Fibroblast of skin of abdomen (primary cell): ENCODE results near the gene GREB1. TPM values are rescaled to one million over a fixed set of nuclear protein-coding genes. Genes with fewer than 3 reads are reported as not detected.
A peak's percentile ranks its signal among the peaks of the same experiment; 100 is the strongest.

Experiments used
- DNase-seq: peaks from one replicate; pipeline ENCODE4 v3.0.0-alpha.2; 2013
- polyA plus RNA-seq, 2 experiments: library from polyadenylated mRNA; unstranded; fragments of 120-200 nt; gene quantifications; one replicate each; pipeline ENCODE4 v1.2.1, GENCODE V29; 2013; ENCODE audit not compliant: insufficient read length in 2 of 2

Gene GREB1, protein sequence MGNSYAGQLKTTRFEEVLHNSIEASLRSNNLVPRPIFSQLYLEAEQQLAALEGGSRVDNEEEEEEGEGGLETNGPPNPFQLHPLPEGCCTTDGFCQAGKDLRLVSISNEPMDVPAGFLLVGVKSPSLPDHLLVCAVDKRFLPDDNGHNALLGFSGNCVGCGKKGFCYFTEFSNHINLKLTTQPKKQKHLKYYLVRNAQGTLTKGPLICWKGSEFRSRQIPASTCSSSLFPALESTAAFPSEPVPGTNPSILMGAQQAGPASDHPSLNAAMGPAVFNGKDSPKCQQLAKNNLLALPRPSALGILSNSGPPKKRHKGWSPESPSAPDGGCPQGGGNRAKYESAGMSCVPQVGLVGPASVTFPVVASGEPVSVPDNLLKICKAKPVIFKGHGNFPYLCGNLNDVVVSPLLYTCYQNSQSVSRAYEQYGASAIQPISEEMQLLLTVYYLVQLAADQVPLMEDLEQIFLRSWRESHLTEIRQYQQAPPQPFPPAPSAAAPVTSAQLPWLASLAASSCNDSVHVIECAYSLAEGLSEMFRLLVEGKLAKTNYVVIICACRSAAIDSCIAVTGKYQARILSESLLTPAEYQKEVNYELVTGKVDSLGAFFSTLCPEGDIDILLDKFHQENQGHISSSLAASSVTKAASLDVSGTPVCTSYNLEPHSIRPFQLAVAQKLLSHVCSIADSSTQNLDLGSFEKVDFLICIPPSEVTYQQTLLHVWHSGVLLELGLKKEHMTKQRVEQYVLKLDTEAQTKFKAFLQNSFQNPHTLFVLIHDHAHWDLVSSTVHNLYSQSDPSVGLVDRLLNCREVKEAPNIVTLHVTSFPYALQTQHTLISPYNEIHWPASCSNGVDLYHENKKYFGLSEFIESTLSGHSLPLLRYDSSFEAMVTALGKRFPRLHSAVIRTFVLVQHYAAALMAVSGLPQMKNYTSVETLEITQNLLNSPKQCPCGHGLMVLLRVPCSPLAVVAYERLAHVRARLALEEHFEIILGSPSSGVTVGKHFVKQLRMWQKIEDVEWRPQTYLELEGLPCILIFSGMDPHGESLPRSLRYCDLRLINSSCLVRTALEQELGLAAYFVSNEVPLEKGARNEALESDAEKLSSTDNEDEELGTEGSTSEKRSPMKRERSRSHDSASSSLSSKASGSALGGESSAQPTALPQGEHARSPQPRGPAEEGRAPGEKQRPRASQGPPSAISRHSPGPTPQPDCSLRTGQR (N-terminal part only)
- polyA plus RNA-seq (2013, experiment 1 of 2; ENCODE audit: insufficient read length): 0.91 TPM
- 0.96 TPM for polyA plus RNA-seq (2013, experiment 2 of 2; ENCODE audit: insufficient read length)

DNA sequence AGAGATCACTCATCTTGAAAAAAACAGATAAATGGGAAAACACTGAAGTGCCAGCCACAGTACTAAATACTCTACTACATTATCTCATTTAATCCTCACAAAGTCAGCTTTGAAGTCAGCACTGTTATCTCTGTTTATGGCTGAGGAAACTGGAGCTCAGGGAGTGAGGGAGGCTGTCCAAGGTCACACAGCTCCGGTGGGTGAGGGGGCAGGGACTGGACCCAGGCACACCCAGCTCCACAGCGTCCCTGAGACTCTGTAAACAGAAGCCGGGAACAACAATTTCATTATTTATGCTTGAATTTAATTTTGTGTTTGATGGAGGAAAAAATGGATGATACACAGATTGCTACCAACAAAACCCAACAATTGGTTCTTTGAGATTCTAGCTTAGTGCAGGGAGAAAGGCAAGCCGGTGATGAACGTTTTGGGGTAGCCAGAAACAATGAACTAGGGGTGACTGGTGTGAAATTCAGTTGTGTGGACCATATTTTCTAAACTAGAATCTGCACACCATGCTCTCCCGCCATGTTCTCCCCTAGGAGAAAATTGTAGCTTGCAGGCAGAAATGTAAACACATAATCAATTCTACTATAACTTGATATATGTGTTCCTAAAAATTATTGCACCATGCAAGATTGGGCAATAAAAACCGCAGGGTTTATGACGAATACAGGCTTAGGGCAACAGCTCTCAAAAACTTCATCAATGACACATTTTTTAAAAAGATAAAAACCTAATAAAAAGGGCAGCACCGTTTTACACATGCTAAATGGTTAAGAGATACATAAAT, at the start of gene GREB1:
Gene GREB1, plus strand, starts transcription at position 768 of the 793 bp plus-strand sequence. CDS start 22,570 bp downstream, outside the sequence.
- DNase-seq: peak; percentile 37

DNA sequence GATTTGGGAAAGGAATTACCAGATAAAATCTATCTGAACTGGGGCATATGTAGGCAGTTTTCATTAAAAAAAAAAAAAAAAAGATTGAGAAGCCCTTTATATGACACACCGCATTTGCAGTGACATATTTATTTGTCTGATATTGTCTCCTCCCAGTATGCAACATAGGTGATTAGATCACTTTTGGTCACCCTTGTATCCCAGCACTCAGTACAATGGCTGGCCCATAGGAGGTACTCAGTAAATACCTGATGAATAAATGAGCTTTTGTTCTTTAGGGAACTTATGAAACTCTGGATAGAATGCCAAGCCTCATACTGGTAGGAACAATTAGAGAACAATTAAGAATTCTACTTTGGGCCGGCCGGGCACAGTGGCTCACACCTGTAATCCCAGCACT, 45.0 kb upstream of the GREB1 start:
- DNase-seq: no peak

DNA sequence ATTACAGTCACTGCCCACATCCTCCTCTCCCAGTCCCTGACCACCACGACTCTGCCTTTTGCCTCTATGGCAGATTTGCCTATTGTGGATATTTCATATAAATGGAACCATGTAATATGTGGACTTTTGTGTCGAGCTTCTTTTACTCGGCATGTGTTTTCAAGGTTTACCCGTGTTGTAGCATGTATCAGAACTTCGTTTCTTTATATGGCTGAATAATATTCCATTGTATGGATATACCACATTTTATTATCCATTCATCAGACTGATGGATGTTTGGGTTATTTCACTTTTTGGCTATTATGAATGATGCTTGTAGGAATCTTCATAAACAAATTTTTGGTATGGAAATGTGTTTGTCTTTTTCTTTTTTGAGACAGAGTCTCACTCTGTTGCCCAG, 43.7 kb upstream of the GREB1 start:
- DNase-seq: no peak

DNA sequence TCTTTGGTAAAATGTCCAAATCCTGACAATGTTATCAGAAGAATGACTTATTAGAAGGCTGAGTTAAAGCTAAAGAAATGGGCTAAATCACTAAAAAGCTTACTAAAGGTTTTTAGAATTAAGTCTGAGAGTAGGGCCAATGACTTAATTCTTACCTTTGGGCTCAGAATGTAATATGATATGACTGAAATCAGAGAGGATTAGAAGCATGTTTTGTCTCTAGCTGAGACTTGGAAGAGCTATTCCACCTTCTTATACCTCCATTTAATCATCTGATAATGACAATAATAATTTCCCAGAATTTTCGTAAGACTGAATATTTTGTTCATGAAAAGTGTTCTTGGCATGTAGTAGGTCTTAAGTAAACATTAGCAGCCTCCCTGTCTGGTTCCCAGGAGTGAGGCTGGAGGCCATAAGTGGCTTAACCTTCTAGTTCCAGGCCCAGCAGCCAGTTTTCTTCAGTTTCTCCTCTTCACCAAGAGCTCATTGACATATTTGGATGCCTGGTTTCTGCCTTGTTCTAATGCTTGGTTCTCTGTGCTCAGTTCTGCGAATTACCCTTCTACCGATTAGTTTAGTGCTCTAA, 42.4 kb upstream of the GREB1 start:
- DNase-seq: no peak

DNA sequence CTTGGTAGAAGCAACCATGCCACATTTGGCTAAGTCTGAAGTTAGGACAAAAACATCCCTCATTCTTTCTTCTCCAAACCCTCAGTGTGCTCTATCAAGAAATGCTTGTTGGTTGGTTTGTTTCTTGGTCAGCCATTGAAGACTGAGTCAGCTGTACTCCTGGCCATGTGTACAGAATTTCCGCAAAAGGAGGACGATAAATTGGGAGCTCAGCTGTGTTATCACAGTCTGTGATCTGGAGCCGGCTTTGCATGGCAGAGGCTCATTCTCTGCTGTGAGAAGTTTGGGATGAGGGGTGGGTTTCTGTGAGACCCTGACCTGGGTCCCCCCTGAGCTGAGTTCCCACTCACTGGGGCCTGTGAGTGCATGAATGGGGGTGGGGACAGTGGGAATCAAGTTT, 41.6 kb upstream of the GREB1 start:
- no peak for DNase-seq

DNA sequence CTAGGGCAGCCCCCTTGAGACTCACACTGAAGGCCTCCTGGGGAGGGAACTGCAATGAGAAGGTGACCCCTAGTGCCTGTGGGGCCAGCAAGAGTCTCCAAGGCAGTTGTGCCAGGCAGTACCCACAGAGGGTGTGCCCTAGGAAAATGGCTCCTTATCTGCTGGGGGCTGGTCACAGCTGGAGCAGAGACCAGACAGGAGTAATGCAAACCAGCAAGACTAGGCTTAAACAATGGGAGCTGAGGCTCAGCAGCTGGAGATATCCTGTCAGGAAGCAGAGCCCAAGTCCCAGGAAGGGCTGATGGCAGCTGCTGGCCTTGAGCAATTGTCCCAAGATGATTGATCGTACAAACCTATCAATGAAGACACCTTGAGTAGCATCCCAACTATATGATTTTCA, 41.1 kb upstream of the GREB1 start:
- DNase-seq: no peak

DNA sequence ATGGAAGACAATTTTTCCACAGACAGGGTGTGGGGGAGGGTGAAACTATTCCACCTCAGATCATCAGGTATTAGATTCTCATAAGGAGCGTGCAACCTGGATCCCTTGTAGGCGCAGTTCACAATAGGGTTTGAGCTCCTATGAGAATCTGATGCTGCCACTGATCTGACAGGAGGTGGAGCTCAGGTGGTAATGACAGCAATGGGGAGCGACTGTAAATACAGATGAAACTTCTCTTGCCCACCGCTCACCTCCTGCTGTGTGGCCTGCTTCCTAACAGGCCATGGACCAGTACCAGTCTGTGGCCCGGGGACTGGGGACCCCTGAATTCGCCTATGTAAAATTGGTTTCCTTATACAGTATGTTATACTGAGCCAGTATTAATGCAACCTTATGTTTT, 40.6 kb upstream of the GREB1 start:
- DNase-seq: no peak

DNA sequence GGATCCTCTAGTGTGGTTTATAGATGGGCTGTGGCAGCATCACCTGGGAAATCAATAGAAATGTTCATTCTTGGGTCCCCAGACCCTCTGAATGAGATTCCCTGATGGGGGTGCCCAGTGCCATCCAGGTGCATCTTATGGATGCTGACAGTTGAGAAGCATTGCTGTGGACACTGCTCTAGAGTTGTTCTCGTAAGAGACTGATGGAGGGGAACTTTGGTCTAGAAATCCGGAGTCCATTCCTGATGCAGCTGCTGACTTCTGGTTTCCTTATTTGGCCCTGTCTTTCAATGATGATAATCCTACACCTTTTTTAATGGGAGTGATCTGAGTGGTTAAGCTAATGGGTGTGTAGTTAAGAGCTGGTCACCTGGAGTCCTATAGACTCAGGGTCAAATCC, 39.5 kb upstream of the GREB1 start:
- no peak for DNase-seq

DNA sequence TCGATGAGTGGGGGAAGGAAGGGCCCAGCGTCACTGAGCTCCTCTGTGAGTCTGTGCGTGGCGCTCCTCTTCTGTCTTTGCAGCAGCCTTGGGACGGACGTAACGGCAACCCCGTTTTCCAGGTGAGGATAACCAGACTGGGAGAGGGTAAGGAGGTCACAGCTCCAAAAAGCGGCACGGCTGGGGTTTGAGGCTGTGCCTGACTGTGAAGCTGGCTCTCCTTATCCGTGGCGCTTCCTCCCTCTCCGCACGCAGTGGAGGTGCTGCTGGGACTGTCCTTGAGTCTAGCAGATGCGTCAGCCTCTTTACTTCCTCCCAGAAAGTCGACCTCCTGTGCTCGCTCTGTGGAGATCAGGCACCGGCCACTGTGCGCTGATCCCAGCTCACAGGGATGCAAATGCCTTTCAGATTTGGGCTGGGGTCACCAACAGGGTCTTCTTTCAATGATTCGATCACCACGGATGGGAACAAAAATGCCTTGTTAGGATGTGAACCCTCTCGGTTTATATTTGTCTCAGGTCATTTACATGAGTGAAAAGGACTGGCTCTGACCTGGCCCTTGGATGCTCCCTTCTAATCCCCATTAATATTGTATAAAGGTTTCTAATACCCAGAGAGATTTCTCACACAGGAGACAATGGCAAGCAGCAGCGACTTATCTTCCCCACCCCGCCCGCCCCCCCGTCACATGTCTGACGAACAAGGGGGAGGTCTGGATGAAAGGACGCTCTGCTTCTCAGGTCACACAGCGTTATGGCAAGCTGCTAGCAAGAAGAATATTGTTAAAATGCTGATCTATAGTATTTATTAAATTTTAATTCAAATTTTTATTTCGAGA, 37.8 kb upstream of the GREB1 start:
- no peak for DNase-seq

DNA sequence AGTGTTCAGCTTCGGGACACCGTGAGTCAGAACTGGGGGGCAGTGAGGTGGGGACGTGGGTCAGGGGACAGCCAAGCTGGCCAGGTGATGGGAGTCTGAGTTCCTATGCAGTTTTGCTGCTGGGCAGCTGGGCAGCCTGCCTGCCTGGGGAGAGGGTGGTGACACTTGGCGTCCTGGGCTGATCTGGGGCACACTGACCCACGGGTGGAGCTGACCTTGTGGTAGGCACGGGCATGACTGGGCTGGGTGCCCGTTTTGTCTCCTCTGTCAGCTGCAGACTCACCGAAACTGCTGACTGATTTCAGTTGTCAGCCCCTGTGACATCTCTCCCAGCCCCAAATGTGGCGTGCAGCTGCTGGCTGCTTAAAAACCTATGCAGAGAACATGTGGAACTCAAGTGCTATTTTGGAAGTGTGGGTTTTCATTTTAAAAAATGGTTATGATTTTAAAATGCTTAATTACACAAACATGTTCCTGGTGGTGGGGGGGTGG, 35.3 kb upstream of the GREB1 start:
- DNase-seq: no peak

DNA sequence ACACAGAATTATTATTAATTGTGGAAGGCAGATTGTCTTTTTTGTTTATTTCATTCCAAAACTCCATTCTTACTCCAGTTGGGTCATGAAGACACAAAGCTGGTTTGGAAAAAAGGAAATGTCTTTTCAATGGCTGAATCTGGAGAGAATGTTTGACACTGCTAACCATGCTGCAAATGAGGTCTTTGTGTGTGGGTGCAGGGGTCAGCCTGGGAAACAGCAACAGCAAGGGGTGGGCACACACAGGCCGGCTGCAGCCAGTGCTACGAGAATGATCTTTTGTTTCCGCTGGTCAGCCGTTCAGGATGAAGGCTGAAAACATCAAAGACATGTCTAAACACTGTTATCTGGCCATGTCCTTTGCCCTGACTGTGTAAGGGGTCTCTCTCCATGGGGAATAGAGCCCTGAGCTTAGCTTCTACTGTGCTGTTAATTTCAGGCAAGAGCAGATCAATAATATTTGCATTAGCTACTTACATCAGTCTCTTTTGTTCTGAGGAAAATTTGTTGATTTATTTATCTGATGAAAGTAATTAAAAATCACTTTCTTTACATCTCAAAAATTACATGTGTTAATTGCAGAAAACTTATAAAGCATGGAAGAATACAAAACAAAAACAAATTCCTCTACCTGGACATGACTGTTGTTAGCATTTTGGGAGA, 34.6 kb upstream of the GREB1 start:
- DNase-seq: no peak

DNA sequence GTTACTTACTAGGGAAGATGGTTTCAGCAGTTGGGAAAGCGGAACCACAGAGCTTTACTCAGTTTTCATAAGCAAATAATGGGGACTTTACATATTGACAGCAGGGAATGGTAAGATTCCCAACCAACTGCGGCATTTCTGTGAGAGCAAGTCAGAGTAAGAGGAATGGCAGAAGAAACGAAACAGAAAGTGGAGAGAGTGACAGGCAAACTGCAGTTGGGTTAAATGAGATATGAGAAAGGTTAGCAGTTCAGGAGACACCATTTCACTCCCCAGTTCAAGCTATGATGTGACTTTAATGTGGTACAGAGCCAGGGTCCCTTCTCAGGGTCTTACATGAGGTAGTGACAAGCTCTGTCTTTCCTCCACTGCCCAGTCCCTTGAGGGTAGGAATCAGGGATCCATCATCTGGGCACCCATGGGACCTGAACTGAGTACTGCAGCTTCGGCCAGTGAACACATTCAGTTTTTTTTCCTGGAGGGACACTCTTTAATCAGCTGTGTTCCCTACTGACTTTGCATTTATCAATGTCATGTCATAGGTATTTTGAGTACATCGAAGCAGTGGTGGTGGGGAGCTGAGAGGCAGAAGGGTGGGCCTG, 33.0 kb upstream of the GREB1 start:
- DNase-seq: no peak

DNA sequence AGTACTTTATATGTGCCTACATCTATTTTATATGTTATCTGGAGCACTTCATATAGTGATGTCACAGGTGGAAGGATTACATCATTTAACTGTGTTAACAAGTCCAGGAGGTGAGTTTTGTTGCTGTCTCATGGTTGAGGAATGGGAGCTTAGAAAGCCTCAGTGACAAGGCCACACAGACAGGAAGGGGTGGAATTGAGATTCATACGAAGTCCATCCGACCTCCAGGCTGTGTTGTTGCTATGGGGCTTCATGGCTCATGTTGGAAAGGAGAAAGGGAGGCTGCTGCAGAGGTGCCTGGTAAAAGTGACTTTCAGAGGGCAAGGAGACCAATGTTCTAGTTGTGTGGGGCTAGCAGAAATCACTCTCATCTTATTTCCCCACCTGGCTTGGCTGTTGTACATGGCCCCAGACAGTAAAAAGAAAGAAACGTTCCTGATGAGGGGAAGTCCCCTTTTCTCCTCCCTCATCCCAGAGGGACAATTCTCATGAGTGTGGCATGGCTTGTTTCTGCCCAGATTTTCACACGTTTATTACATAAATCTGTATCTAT, 31.0 kb upstream of the GREB1 start:
- peak; percentile 17 for DNase-seq

DNA sequence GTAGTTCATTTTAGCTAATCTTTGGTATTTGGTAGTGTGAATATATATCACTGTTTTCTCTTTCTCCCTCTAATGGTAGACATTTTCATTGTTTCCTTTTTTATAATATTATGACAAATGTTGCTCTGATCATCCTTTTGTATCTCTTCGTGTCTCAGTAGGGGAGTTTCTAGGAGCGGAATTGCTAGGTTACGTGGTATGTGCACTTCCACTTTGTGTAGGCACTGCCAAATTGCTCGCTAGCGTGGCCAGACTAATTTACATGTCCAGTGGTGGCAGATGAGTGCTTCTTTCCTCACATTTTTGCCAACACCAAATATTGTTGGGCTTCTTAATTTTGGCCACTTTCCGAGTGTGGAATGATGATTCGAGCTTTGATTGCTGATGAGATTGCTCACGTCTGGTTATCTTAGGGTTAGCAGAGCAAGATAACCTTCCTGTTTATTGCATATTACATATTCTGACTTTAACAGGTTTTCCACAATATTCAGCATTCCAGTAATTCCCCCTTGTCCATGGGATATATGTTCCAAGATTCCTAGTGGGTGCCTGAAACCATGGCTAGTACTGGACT, 30.4 kb upstream of the GREB1 start:
- no peak for DNase-seq

DNA sequence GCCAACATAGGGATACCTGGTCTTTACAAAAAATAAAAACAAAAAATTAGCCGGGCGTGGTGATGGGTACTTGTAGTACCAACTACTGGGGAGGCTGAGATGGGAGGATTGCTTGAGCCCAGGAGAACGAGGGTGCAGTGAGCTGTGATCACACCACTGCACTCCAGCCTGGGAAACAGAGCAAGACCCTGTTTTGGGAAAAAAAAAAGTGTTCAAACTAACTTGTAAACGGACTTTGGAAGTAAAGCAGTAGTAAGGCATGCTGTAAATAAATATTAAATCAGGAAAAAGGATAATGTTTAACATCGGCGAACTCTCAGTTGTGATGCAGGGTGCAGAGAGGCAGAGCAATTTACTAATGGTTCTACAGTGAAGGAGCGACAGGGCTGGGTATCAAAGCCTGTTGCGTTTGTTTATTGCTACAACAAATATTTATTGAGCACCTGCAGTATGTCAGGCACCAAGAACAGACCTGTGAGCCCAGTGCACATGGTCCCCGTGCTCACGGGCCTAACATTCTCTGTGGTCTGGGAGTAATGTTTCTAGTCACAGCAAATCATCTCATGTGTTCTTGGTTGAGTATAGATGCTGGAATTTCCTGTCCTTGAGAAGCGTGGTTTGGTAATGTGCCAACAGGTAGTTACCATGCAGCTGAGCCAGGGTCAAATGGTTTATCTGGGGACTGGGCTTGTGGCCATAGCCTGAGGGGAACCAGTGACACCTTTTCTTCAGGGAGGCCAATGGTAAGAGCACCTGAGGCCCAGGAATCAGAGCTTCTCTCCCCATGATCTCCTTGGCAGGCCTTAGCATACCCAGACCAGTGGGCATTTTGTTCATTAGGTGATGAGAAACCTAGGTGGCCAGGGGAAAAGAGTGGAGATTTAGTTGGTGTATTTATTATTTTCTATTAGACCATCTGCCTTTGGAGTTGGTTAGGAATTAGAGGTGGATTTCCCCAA, 27.9 kb upstream of the GREB1 start:
- DNase-seq: peak; percentile 22

DNA sequence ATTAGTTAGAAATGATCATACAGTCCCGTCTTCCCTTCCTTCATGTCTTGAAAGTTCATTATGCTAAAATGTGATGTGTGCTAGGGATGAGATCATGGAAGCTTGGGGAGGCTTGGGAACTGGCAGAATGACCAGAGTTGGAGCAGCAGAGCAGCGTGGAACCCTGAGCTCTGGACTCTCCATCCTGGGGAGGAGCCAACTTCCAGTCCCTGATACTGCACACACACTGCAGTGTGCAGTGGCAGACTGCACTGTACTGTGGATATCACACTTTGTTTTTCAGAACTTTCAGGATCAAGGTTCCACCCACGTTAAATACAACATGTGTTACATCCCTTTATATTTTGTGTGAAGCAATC, 27.3 kb upstream of the GREB1 start:
- DNase-seq: no peak

DNA sequence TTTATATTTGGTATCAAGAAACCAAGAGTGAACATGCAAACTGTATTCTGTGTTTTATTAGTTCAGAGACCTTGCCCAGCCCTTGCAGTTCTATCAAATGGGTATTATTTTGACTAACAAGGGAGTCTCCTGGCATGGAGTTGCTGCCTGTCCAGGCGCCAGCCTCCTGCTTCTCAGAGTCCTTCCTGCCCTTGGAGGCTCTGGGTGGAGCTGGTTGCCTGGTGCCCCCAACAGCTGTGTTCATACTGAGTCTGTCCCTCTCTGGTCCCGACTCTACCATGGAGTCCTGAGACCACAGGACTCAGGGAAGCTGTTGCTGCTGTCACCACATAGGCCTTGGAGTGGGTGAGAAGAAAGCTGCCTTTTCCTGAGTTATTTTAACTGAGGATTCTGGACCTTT, 26.3 kb upstream of the GREB1 start:
- DNase-seq: no peak

DNA sequence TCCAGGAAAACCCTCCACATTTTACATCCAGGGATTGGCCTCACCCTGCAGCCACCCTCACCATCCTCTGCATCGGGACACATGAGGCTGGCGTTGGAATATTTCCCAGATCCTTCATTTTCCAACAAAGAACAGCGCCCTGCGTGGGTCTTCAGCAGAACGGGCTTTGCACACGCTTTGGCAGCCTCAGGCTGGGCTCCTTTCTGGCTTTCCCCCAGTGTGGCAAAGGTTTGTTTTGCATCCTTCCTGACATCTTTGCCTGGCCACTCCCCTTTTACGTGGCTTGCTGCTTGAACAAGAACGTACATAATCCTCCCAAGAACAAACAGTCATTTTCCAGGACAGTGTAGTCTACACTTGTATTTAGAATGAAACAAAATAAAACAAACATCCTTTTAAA, 25.6 kb upstream of the GREB1 start:
- no peak for DNase-seq
